GM19324 (cell line): ENCODE data around the gene DR1.

Experiments
- ATAC-seq: cut with Tn5 transposase; IDR thresholded peaks from one replicate; pipeline ENCODE4 v1.9.1; 2021; ENCODE audit warnings: mild to moderate bottlenecking, moderate library complexity; ENCODE audit not compliant: unreplicated experiment, low FRiP score

DR1 gene

GRCh38 chr1:93345633-93346420, at the start of gene DR1:
Gene DR1 (plus strand): TSS chr1:93345907. CDS start chr1:93346646, 739 bp downstream.
- ATAC-seq: peak; percentile 83

GRCh38 chr1:93296555-93297154, 49.1 kb upstream of the DR1 start:
- ATAC-seq: no peak

- ATAC-seq: no peak
Measured at GRCh38 chr1:93301131-93301530, 44.6 kb upstream of the DR1 start.

GRCh38 chr1:93302078-93302477, 43.6 kb upstream of the DR1 start:
- no peak for ATAC-seq

GRCh38 chr1:93304716-93305138, 41.0 kb upstream of the DR1 start:
- ATAC-seq: no peak

GRCh38 chr1:93306920-93307319, 38.8 kb upstream of the DR1 start:
- ATAC-seq: no peak

- ATAC-seq: no peak
Measured at GRCh38 chr1:93313026-93313425, 32.7 kb upstream of the DR1 start.

- ATAC-seq: no peak
Measured at GRCh38 chr1:93317207-93317606, 28.5 kb upstream of the DR1 start.

- ATAC-seq: no peak
Measured at GRCh38 chr1:93317943-93318342, 27.8 kb upstream of the DR1 start.

GRCh38 chr1:93321720-93322119, 24.0 kb upstream of the DR1 start:
- ATAC-seq: no peak

- ATAC-seq: no peak
Measured at GRCh38 chr1:93322349-93322748, 23.4 kb upstream of the DR1 start.

- ATAC-seq: no peak
Measured at GRCh38 chr1:93323185-93323820, 22.4 kb upstream of the DR1 start.

- no peak for ATAC-seq
Measured at GRCh38 chr1:93324486-93325464, 20.9 kb upstream of the DR1 start.

GRCh38 chr1:93328809-93329760, 16.6 kb upstream of the DR1 start:
- peak; percentile 70 for ATAC-seq

- ATAC-seq: no peak
Measured at GRCh38 chr1:93330196-93330595, 15.5 kb upstream of the DR1 start.

GRCh38 chr1:93330617-93331016, 15.1 kb upstream of the DR1 start:
- ATAC-seq: no peak

GRCh38 chr1:93331412-93331811, 14.3 kb upstream of the DR1 start:
- no peak for ATAC-seq

GRCh38 chr1:93332368-93332767, 13.3 kb upstream of the DR1 start:
- ATAC-seq: no peak

GRCh38 chr1:93338387-93339146, 7.1 kb upstream of the DR1 start:
- ATAC-seq: no peak
